Measurements from ENCODE around the gene CLDN6. TPM values are rescaled to one million over a fixed set of nuclear protein-coding genes. Genes with fewer than 3 reads are reported as not detected.

The CLDN6 gene
- total RNA-seq, 1 donor from 2014 or later: 31.1 TPM

DNA sequence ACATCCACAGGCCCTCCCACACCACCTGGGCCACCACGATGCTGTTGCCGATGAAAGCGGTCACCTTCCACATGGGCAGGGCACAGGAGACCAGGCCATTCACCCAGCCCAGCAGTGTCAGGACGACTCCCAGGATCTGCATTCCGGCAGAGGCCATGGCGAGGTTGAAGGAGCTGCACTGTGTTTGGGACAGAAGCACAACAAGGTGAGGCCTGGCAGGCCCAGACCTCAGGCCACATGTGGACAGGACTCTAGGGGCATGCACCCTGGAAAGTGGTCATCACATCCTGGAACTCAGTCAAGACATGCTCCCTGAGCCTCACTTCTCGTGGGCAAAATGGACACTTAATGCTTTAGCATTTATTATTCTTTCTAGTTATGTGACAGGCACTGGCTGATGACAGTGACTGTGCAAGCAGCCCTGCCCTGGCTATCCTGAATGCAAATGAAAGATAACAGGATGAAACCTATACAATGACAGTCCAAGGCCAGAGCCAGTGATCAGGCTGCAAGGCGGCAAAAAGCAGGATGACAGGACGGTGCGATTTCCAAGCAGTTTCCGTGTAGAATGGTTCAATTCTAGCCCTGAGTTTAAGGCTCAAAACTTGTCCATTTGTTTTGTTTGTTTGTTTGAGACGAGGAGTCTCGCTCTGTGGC lies 2.0 kb downstream of the CLDN6 start:
- Mint-ChIP-seq H3K27ac (ENCODE audit: unreplicated experiment) (no peak overlapping the region), H3K9me3 (ENCODE audit: unreplicated experiment) (peaks cover 5% of the 10 kb centered on the region), H3K27me3 (ENCODE audit: unreplicated experiment) (peaks cover 16% of the 10 kb centered on the region), H3K4me3 (ENCODE audit: unreplicated experiment) (no peak overlapping the region), H3K36me3 (ENCODE audit: unreplicated experiment) (no peaks in the 10 kb centered on the region), H3K4me1 (ENCODE audit: low read depth, unreplicated experiment) (no peaks in the 10 kb centered on the region)
- no peak for DNase-seq
- TF ChIP-seq, protein P1, sequence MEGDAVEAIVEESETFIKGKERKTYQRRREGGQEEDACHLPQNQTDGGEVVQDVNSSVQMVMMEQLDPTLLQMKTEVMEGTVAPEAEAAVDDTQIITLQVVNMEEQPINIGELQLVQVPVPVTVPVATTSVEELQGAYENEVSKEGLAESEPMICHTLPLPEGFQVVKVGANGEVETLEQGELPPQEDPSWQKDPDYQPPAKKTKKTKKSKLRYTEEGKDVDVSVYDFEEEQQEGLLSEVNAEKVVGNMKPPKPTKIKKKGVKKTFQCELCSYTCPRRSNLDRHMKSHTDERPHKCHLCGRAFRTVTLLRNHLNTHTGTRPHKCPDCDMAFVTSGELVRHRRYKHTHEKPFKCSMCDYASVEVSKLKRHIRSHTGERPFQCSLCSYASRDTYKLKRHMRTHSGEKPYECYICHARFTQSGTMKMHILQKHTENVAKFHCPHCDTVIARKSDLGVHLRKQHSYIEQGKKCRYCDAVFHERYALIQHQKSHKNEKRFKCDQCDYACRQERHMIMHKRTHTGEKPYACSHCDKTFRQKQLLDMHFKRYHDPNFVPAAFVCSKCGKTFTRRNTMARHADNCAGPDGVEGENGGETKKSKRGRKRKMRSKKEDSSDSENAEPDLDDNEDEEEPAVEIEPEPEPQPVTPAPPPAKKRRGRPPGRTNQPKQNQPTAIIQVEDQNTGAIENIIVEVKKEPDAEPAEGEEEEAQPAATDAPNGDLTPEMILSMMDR (IDR thresholded peaks at IDR 0.05; ENCODE audit: partially characterized antibody, unreplicated experiment): no peak

- H3K36me3 Mint-ChIP-seq (ENCODE audit: unreplicated experiment): no peaks in the 10 kb centered on the region
- no peak for DNase-seq
- H3K27me3 Mint-ChIP-seq (ENCODE audit: unreplicated experiment): peaks cover 16% of the 10 kb centered on the region
- H3K4me3 Mint-ChIP-seq (ENCODE audit: unreplicated experiment): peak overlapping the region; percentile 15
- H3K27ac Mint-ChIP-seq (ENCODE audit: unreplicated experiment): no peak overlapping the region
- no peaks in the 10 kb centered on the region for H3K4me1 Mint-ChIP-seq (ENCODE audit: low read depth, unreplicated experiment)
- TF ChIP-seq, protein P1 (IDR thresholded peaks at IDR 0.05; ENCODE audit: partially characterized antibody, unreplicated experiment): no peak
- H3K9me3 Mint-ChIP-seq (ENCODE audit: unreplicated experiment): peaks cover 4% of the 10 kb centered on the region
These were observed 3.0 kb downstream of the CLDN6 start for GRCh38 chr16:3014971-3015370.

DNA sequence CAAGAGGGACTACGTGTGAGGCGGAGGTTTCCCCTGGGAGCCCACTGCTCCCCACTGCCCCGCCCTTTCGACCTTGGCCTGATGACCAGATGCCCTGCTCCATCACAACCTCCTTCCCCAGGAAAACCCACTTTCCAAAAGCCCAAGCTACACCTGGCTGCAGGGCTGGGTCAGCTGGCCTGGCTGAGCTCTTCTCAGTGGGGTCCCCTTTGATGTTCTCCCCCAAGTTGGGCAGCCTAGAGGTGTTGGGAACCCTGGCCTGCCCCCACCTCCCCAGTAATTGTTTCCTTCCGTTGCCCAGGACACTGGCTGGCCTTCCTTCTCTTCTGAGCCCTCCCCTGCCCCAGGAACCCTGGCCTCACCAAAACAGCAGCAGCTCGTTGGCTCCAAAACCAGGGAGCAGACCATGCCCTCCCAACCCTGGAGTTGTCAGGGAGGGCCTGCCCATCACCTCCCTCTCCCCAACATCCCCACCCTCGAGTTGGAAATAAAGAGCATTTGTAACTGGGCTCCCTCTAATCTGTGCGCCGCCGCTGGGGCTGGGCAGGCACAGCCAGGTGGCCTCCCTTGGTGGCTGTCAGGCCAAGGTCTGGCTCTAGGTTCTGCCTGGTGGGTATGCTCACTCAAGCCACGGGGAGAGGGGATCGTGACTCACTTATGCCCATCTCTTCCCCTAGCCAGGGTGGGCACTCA lies 3.8 kb downstream of the CLDN6 start:
- Mint-ChIP-seq H3K27ac (ENCODE audit: unreplicated experiment) (no peak overlapping the region), H3K9me3 (ENCODE audit: unreplicated experiment) (peaks cover 3% of the 10 kb centered on the region), H3K27me3 (ENCODE audit: unreplicated experiment) (peaks cover 16% of the 10 kb centered on the region), H3K36me3 (ENCODE audit: unreplicated experiment) (no peaks in the 10 kb centered on the region), H3K4me3 (ENCODE audit: unreplicated experiment) (no peak overlapping the region), H3K4me1 (ENCODE audit: low read depth, unreplicated experiment) (no peaks in the 10 kb centered on the region)
- TF ChIP-seq, protein P1 (IDR thresholded peaks at IDR 0.05; ENCODE audit: partially characterized antibody, unreplicated experiment): no peak
- no peak for DNase-seq

- H3K27ac Mint-ChIP-seq (ENCODE audit: unreplicated experiment): no peak overlapping the region
- no peak for DNase-seq
- H3K4me1 Mint-ChIP-seq (ENCODE audit: low read depth, unreplicated experiment): no peaks in the 10 kb centered on the region
- H3K4me3 Mint-ChIP-seq (ENCODE audit: unreplicated experiment): no peak overlapping the region
- no peaks in the 10 kb centered on the region for H3K36me3 Mint-ChIP-seq (ENCODE audit: unreplicated experiment)
- peaks cover 3% of the 10 kb centered on the region for H3K9me3 Mint-ChIP-seq (ENCODE audit: unreplicated experiment)
- TF ChIP-seq, protein P1 (IDR thresholded peaks at IDR 0.05; ENCODE audit: partially characterized antibody, unreplicated experiment): no peak
- H3K27me3 Mint-ChIP-seq (ENCODE audit: unreplicated experiment): peaks cover 20% of the 10 kb centered on the region
These were observed 4.5 kb downstream of the CLDN6 start for GRCh38 chr16:3013491-3013951.

DNA sequence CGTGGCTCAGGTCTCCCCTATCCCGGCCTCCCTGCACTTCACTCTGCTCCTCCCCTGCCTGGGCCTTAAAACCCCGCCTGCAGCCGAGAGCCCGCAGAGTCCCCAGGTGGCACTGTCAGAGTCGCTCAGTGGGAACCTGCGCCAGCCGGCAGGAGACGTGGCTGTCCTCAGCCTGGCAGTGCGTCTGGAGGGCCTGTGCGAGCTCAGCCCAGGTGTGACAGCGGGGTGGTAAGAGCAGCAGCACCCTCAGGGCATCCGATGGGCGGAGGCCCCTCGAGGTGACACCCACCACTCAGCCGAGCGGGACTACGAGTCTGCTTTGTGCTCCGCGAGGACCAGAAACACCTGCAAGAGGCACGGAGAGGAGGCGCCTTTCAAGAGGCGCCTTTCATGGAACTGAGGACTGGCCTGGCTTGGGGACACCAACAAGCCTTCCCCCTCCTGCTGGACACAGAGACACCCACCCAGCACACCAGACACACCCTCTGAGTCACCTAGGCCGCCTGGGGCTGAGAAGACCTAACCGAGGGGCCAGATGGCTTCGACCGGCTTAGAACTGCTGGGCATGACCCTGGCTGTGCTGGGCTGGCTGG lies 5.1 kb downstream of the CLDN6 start, which contains the start of gene CLDN9:
Gene CLDN9, plus strand, starts transcription at position 96 of the 593 bp plus-strand sequence. Its CDS starts 440 bp downstream, at position 536.
- Mint-ChIP-seq H3K36me3 (ENCODE audit: unreplicated experiment) (no peaks in the 10 kb centered on the region), H3K4me1 (ENCODE audit: low read depth, unreplicated experiment) (peaks cover 2% of the 10 kb centered on the region), H3K27ac (ENCODE audit: unreplicated experiment) (no peak within 1 kb of the TSS), H3K27me3 (ENCODE audit: unreplicated experiment) (peaks cover 23% of the 10 kb centered on the region), H3K9me3 (ENCODE audit: unreplicated experiment) (peaks cover 3% of the 10 kb centered on the region), H3K4me3 (ENCODE audit: unreplicated experiment) (no peak within 1 kb of the TSS)
- peak; percentile 40 for DNase-seq
- TF ChIP-seq, protein P1 (IDR thresholded peaks at IDR 0.05; ENCODE audit: partially characterized antibody, unreplicated experiment): no peak

Measured in glutamatergic neuron (in vitro differentiated cells).